ENCODE measurements around the gene HOXB6. TPM values are rescaled to one million over a fixed set of nuclear protein-coding genes. Genes with fewer than 3 reads are reported as not detected.

HOXB6 gene
- total RNA-seq, 1 donor from 2014 or later = not detected

DNA sequence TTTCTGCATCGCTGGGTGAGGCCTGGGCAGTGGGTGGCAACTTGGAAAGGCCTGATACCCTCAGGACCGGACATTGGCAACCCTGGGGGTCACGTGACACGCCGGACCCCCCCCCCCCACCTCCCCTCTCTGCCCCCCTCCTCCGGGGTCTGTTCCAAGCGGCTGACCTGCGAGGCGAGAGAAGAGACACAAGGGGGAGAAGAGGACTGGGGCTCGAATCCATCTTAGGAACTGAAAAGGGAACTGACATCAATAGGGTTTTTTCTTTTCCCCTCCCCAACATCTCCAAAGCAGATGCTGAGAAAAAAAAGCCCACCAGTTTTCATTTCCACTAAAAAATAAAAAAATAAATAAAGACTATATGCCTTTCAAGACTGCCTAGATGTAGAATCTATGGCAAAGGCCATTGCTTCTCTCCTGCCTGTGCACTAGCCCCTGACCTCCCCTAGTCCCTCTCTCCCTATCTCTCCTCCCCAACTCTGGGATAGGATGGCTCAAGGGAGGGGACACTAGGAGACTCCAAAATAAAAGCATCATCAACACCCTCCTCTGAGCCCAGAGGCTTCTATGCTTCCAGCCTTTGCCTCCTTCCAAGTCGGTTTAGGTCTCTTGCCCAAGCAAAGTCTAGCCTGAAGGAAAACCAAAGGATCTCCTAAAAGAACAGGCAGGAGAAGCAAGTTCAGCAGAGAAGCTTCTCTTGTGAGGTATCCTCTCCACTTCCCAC lies 52.2 kb downstream of the HOXB6 start:
- DNase-seq (ENCODE audit: extremely low spot score, unreplicated experiment) = no peak
- H3K9me3 Mint-ChIP-seq (ENCODE audit: unreplicated experiment) = no peaks in the 10 kb centered on the region
- H3K27me3 Mint-ChIP-seq (ENCODE audit: unreplicated experiment) = peaks cover 85% of the 10 kb centered on the region
- no peak overlapping the region for H3K27ac Mint-ChIP-seq (ENCODE audit: unreplicated experiment)
- H3K4me1 Mint-ChIP-seq (ENCODE audit: unreplicated experiment) = peaks cover 3% of the 10 kb centered on the region
- TF ChIP-seq, protein P1, sequence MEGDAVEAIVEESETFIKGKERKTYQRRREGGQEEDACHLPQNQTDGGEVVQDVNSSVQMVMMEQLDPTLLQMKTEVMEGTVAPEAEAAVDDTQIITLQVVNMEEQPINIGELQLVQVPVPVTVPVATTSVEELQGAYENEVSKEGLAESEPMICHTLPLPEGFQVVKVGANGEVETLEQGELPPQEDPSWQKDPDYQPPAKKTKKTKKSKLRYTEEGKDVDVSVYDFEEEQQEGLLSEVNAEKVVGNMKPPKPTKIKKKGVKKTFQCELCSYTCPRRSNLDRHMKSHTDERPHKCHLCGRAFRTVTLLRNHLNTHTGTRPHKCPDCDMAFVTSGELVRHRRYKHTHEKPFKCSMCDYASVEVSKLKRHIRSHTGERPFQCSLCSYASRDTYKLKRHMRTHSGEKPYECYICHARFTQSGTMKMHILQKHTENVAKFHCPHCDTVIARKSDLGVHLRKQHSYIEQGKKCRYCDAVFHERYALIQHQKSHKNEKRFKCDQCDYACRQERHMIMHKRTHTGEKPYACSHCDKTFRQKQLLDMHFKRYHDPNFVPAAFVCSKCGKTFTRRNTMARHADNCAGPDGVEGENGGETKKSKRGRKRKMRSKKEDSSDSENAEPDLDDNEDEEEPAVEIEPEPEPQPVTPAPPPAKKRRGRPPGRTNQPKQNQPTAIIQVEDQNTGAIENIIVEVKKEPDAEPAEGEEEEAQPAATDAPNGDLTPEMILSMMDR (IDR thresholded peaks at IDR 0.05) = no peak
- no peaks in the 10 kb centered on the region for H3K36me3 Mint-ChIP-seq (ENCODE audit: unreplicated experiment)
- H3K4me3 Mint-ChIP-seq (ENCODE audit: unreplicated experiment) = no peak overlapping the region

DNA sequence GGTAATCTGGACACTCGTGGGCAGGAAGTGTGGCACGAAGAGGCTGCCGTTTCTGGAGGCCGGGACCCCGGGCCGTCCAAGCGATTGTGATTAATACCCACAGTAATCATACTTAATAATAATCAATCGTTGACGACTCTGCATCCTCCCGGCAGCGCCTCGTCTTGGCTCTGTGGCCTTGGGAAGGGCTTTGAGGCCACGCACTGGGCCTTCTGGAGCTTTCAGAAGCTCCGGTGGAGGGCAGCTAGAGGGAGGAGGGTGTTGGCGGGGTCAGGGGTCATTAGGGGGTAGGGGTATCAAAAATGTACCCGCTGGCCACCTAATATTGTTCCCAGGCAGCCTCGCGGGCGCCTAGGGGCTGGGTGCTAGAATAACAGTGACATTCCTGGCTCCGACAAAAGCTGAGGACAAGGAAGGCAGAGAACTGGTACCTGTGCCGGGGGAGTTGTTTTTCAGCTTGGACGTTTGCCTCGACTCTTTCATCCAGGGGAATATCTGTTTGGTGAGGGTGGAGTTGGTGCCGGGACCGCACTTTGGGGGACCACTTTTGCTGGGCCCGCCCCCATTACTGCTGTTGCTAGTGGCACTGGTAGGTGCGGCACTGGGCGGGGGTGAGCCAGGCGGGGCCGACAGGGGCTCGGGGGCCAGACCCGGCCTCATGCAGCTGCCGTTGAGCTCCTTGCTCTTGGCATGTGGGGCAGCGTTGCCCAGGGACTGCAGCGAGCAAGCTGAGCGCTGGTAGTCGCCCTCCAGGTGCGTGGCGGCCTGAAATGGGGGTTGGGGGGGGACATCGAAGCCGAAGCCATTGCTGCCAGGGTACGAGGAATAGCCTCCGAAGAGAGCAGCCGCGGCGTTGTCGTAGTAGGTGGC lies 53.0 kb downstream of the HOXB6 start:
- no peaks in the 10 kb centered on the region for H3K9me3 Mint-ChIP-seq (ENCODE audit: unreplicated experiment)
- TF ChIP-seq, protein P1 (IDR thresholded peaks at IDR 0.05) = no peak
- H3K4me3 Mint-ChIP-seq (ENCODE audit: unreplicated experiment) = no peak overlapping the region
- no peak for DNase-seq (ENCODE audit: extremely low spot score, unreplicated experiment)
- H3K27ac Mint-ChIP-seq (ENCODE audit: unreplicated experiment) = no peak overlapping the region
- H3K4me1 Mint-ChIP-seq (ENCODE audit: unreplicated experiment) = peaks cover 3% of the 10 kb centered on the region
- peaks cover 85% of the 10 kb centered on the region for H3K27me3 Mint-ChIP-seq (ENCODE audit: unreplicated experiment)
- no peaks in the 10 kb centered on the region for H3K36me3 Mint-ChIP-seq (ENCODE audit: unreplicated experiment)

DNA sequence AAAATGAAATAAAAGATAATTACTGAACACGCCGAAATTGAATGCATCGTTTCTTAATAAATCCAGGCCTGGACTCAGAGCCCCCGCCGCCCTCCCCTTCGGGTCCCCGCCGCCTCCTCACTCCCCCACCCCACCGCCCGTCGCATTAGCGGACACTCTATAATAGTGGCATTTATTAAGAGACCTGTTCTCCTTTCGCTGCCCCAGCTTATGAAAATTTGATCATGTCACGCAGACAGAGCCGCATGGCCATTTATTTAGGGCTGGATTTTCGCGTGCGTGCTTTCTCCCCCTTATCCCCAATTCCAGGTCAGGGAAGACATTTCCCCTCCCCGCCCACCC lies 53.6 kb downstream of the HOXB6 start:
- H3K4me3 Mint-ChIP-seq (ENCODE audit: unreplicated experiment) = no peak overlapping the region
- no peak for DNase-seq (ENCODE audit: extremely low spot score, unreplicated experiment)
- H3K27ac Mint-ChIP-seq (ENCODE audit: unreplicated experiment) = no peak overlapping the region

DNA sequence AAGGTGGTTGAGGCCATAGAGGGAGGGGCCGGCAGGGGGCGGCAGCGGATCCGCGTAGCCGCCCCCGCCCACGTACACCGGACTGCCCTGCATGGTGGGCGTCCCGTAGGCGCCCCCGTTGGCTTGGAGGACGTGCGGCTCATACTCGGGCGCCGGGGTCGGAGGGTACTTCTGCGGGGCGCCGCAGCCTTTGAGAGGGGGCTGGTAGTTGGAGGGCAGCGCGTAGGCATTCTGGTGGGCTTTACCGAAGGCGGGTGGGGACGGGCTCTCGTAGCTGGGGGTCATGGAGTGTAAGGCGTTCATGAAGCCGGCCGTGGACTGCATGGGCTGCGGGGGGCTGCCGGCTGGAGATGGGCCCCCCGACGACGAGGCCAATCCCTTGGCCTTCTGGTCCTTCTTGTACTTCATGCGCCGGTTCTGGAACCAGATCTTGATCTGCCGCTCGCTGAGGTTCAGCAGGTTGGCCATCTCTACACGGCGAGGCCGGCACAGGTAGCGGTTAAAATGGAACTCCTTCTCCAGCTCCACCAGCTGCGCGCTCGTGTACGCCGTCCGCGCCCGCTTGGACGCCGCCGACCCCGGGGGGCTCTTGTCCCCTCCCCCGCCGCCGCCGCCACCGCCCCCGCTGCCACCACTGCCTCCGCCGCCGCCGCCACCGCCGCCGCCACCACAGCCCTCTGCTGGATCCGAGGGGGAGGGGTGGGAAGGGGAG lies 54.1 kb downstream of the HOXB6 start:
- TF ChIP-seq, protein P1 (IDR thresholded peaks at IDR 0.05) = no peak
- no peak overlapping the region for H3K27ac Mint-ChIP-seq (ENCODE audit: unreplicated experiment)
- peaks cover 85% of the 10 kb centered on the region for H3K27me3 Mint-ChIP-seq (ENCODE audit: unreplicated experiment)
- no peaks in the 10 kb centered on the region for H3K9me3 Mint-ChIP-seq (ENCODE audit: unreplicated experiment)
- H3K4me1 Mint-ChIP-seq (ENCODE audit: unreplicated experiment) = peaks cover 3% of the 10 kb centered on the region
- DNase-seq (ENCODE audit: extremely low spot score, unreplicated experiment) = no peak
- no peak overlapping the region for H3K4me3 Mint-ChIP-seq (ENCODE audit: unreplicated experiment)
- H3K36me3 Mint-ChIP-seq (ENCODE audit: unreplicated experiment) = no peaks in the 10 kb centered on the region

More for the DNA sequence above, 53.6 kb downstream of the HOXB6 start:
- Mint-ChIP-seq H3K36me3 (ENCODE audit: unreplicated experiment) (no peaks in the 10 kb centered on the region), H3K9me3 (ENCODE audit: unreplicated experiment) (no peaks in the 10 kb centered on the region), H3K4me1 (ENCODE audit: unreplicated experiment) (peaks cover 3% of the 10 kb centered on the region), H3K27me3 (ENCODE audit: unreplicated experiment) (peaks cover 85% of the 10 kb centered on the region)
- TF ChIP-seq, protein P1 (IDR thresholded peaks at IDR 0.05) = no peak
